B cell (primary cell): ENCODE measurements around the gene FAM184A. TPM values are rescaled to one million over a fixed set of nuclear protein-coding genes. Genes with fewer than 3 reads are reported as not detected.

Experiments
- ATAC-seq: fragments of 200-7000 bp; cut with Tn5 transposase; one replicate; pipeline ENCODE4 v1.10.0; 2021; ENCODE audit warnings: low read depth, mild to moderate bottlenecking, moderate number of reproducible peaks, moderate library complexity
- CTCF ChIA-PET: fragments of 350-600 bp; sonication (Branson Sonifier 250); formaldehyde crosslinking; loops from one replicate; lab custom pipeline; 2021; ENCODE audit warnings: antibody characterized with exemption, inconsistent platforms; lab: Charles Lee
- POLR2A ChIA-PET: fragments of 350-600 bp; sonication (Branson Sonifier 250); formaldehyde crosslinking; loops from one replicate; lab custom pipeline; 2021; ENCODE audit warnings: antibody characterized with exemption; lab: Charles Lee
- DNase-seq: peaks from one replicate; pipeline ENCODE4 v3.0.0; 2013
- H2AFZ ChIP-seq: 2 replicates; pipeline ENCODE4 v1.6.1; 2012; ENCODE audit warnings: mild to moderate bottlenecking, low read depth, low read length; ENCODE audit not compliant: insufficient read depth, poor library complexity, severe bottlenecking
- H3K27ac ChIP-seq, 2 donors: 1 replicate in 1 of 2; 2 replicates in 1 of 2; pipeline ENCODE4 v1.5.1; 2012 to 2013; ENCODE audit warnings: low read length in 2 of 2, mild to moderate bottlenecking in 2 of 2, moderate library complexity in 1 of 2
- H3K27me3 ChIP-seq, 4 experiments: fragments of 200-600 bp in 1 of 4; sonication (generic) in 1 of 4; replicated peaks in 1 of 4; 1 replicate in 2 of 4; 2 replicates in 2 of 4; pipeline versions ENCODE4 v1.6.1 to v1.7.0; 2013 to 2016; ENCODE audit warnings: low read length in 3 of 4, mild to moderate bottlenecking in 2 of 4, mixed read lengths in 1 of 4, moderate library complexity in 1 of 4; ENCODE audit not compliant: insufficient read depth in 4 of 4, control insufficient read depth in 3 of 4; ENCODE audit errors: control extremely low read depth in 1 of 4
- H3K36me3 ChIP-seq, 2 experiments: replicated peaks in 1 of 2; 1 replicate in 1 of 2; 2 replicates in 1 of 2; pipeline versions ENCODE4 v1.6.1 to v1.7.1; 2013; ENCODE audit warnings: low read length in 1 of 2; ENCODE audit not compliant: insufficient read depth in 2 of 2, control insufficient read depth in 1 of 2; ENCODE audit errors: control extremely low read depth in 1 of 2, extremely low read depth in 1 of 2
- H3K4me1 ChIP-seq, 2 donors: fragments of 200-600 bp in 1 of 2; sonication (generic) in 1 of 2; 1 replicate in 1 of 2; 2 replicates in 1 of 2; pipeline versions ENCODE4 v1.5.1 to v1.6.1; 2013 to 2017; ENCODE audit warnings: low read length in 2 of 2; ENCODE audit not compliant: control insufficient read depth in 2 of 2, insufficient read depth in 2 of 2
- H3K4me2 ChIP-seq: replicated peaks from 2 replicates; pipeline ENCODE3; 2012; ENCODE audit warnings: mild to moderate bottlenecking, low read depth, low read length; ENCODE audit not compliant: poor library complexity, severe bottlenecking
- H3K4me3 ChIP-seq, 5 experiments: fragments of 200-600 bp in 1 of 5; sonication (generic) in 1 of 5; 1 replicate in 3 of 5; 2 replicates in 2 of 5; pipeline versions ENCODE4 v1.5.1 to v1.7.0; 2011 to 2016; ENCODE audit warnings: low read length in 4 of 5, mild to moderate bottlenecking in 4 of 5, low read depth in 2 of 5, control low read depth in 1 of 5, moderate library complexity in 1 of 5; ENCODE audit not compliant: insufficient read depth in 1 of 5; ENCODE audit errors: control extremely low read depth in 1 of 5, extremely low read depth in 1 of 5
- H3K79me2 ChIP-seq: fragments of 200-600 bp; sonication (generic); one replicate; pipeline ENCODE4 v1.6.0; 2016; ENCODE audit warnings: low read length; ENCODE audit not compliant: control insufficient read depth, insufficient read depth
- H3K9ac ChIP-seq: fragments of 200-600 bp; sonication (generic); 2 replicates; pipeline ENCODE4 v1.6.1; 2017; ENCODE audit warnings: mild to moderate bottlenecking, low read length, moderate library complexity
- H3K9me3 ChIP-seq, 3 donors: one replicate each; pipeline versions ENCODE4 v1.6.1 to v1.7.1; 2013; ENCODE audit warnings: low read length in 2 of 3; ENCODE audit not compliant: control insufficient read depth in 2 of 3, insufficient read depth in 1 of 3; ENCODE audit errors: control extremely low read depth in 1 of 3
- H4K20me1 ChIP-seq: 2 replicates; pipeline ENCODE4 v1.6.0; 2012; ENCODE audit warnings: mild to moderate bottlenecking, low read length; ENCODE audit not compliant: insufficient read depth, control insufficient read depth, poor library complexity, severe bottlenecking
- H3K27ac Mint-ChIP-seq: one replicate; pipeline ENCODE4 v1.8.0; 2021; ENCODE audit warnings: mixed read lengths
- H3K27me3 Mint-ChIP-seq: one replicate; pipeline ENCODE4 v1.8.0; 2021; ENCODE audit warnings: mixed read lengths
- H3K4me1 Mint-ChIP-seq: one replicate; pipeline ENCODE4 v1.8.0; 2021; ENCODE audit warnings: mixed read lengths
- H3K4me3 Mint-ChIP-seq: one replicate; pipeline ENCODE4 v1.8.0; 2021; ENCODE audit warnings: mixed read lengths
- H3K9me3 Mint-ChIP-seq: one replicate; pipeline ENCODE4 v1.8.0; 2022; ENCODE audit warnings: mixed read lengths; ENCODE audit not compliant: insufficient read depth
- CTCF ChIP-seq: fragments of 200-600 bp; IDR thresholded peaks from one replicate; pipeline ENCODE4 v1.8.0; 2022; ENCODE audit warnings: antibody characterized with exemption, mild to moderate bottlenecking
- EZH2 ChIP-seq: IDR thresholded peaks from 2 replicates; pipeline ENCODE4 v1.6.1; 2012; ENCODE audit warnings: borderline replicate concordance, low read depth, mild to moderate bottlenecking, moderate library complexity, low read length; ENCODE audit not compliant: insufficient read depth, poor library complexity, severe bottlenecking
- WGBS: methylation state at CpG from one replicate; pipeline ENCODE4 v1.1.5; 2013; ENCODE audit warnings: missing lambda C conversion rate; ENCODE audit not compliant: insufficient coverage; 5-methylcytosine and 5-hydroxymethylcytosine counted together
- intact Hi-C: fragments of 100-400 bp; cut with micrococcal nuclease; formaldehyde crosslinking; loops from one replicate; pipeline ENCODE4 v1.10.0; 2022
- polyA plus RNA-seq: library from polyadenylated mRNA; depleted of rRNA; stranded (reverse); fragments of >200 nt; gene quantifications from 2 replicates; pipeline ENCODE4 v1.2.3, GENCODE V29; 2012
- total RNA-seq, 2 donors: library from RNA; stranded (reverse); fragments of 120-200 nt in 1 of 2; gene quantifications; 1 replicate in 1 of 2; 2 replicates in 1 of 2; pipeline versions ENCODE4 v1.2.3 to v1.2.4, GENCODE V29; 2013 to 2022

Gene FAM184A
- total and polyA plus RNA-seq, 2 donors (not counting 1 experiment from before 2014, with no cell fraction given) = 0.07 to 0.54 TPM

GRCh38 chr6:119075200-119075981 lies 3.1 kb downstream of the FAM184A start:
- H3K27me3 Mint-ChIP-seq = peaks cover 34% of the 10 kb centered on the region
- H3K4me1 Mint-ChIP-seq = peaks cover 12% of the 10 kb centered on the region
- DNase-seq = no peak
- no peaks in the 10 kb centered on the region for H3K9me3 Mint-ChIP-seq
- peaks cover 6 to 12% of the 10 kb centered on the region in 2 donors for H3K4me1 ChIP-seq
- CTCF ChIA-PET = interaction anchor here (0.6 to 0.8 kb wide), 2 partner anchors 11 to 25 kb away, joined by 3 read pairs; no protein-coding TSS in a partner anchor
- no peak for ATAC-seq
- TF ChIP-seq CTCF (no peak), EZH2 (no peak)
- no peaks in the 10 kb centered on the region for H4K20me1 ChIP-seq
- POLR2A ChIA-PET = no interaction called here
- H3K4me2 ChIP-seq = no peak overlapping the region
- H3K4me3 Mint-ChIP-seq = no peak overlapping the region
- intact Hi-C loops = loop anchor here (5.0 to 10.0 kb wide), 3 partner anchors 141 to 423 kb away; partner anchors contain the start of genes ASF1A, CEP85L and MCM9
- H3K36me3 ChIP-seq = no peaks in the 10 kb centered on the region
- no CpG with 5 or more reads among the region's 2 CpGs for WGBS
- no peak overlapping the region for H3K27ac ChIP-seq
- H2AFZ ChIP-seq = no peak overlapping the region
- no peak overlapping the region for H3K27ac Mint-ChIP-seq
- no peak overlapping the region for H3K4me3 ChIP-seq
- no peak overlapping the region for H3K9ac ChIP-seq
- peaks cover 2 to 25% (median 18%) of the 10 kb centered on the region in 4 experiments for H3K27me3 ChIP-seq
- H3K9me3 ChIP-seq = peaks cover 0 to 4% (median 0%) of the 10 kb centered on the region in 3 donors
- H3K79me2 ChIP-seq = no peaks in the 10 kb centered on the region
